ENCODE measurements around the gene TMEM14C. TPM values are rescaled to one million over a fixed set of nuclear protein-coding genes. Genes with fewer than 3 reads are reported as not detected.
A peak's percentile ranks its signal among the peaks of the same experiment; 100 is the strongest.

Gene TMEM14C
- polyA plus RNA-seq (106 and 124 TPM in 2 replicates), polyA minus RNA-seq (40.2 and 48.0 TPM in 2 replicates)

GRCh38 chr6:10722820-10723566, at the start of gene TMEM14C:
Gene TMEM14C, plus strand, starts transcription at chr6:10723070. Its CDS starts 1,544 bp downstream, at chr6:10724614.
- Histone ChIP-seq H3K36me3 (ENCODE audit: insufficient read depth, low read length) (no peaks in the 10 kb centered on the region), H3K27ac (ENCODE audit: low read length) (peak within 1 kb of the TSS; percentile 56), H3K9me3 (ENCODE audit: low read length) (no peaks in the 10 kb centered on the region), H3K4me2 (ENCODE audit: low read length) (peak within 1 kb of the TSS; percentile 61), H3K9me2 (ENCODE audit: insufficient read depth, low read length) (no peaks in the 10 kb centered on the region), H2AFZ (ENCODE audit: low read depth, low read length) (peak within 1 kb of the TSS; percentile 89), H3K79me2 (replicated peaks; ENCODE audit: insufficient read depth, low read length) (peaks cover 10% of the 10 kb centered on the region), H3K27me3 (ENCODE audit: insufficient read depth, low read depth, low read length) (no peaks in the 10 kb centered on the region), H4K20me1 (ENCODE audit: insufficient read depth) (no peaks in the 10 kb centered on the region), H3F3A (ENCODE audit: insufficient read depth, low read length, poor library complexity, severe bottlenecking) (no peaks in the 10 kb centered on the region), H3K4me3 (ENCODE audit: low read length) (peak within 1 kb of the TSS; percentile 82), H3K9ac (ENCODE audit: low read length) (peak within 1 kb of the TSS; percentile 75)
- no peak for TF ChIP-seq EP300 (conservative IDR thresholded peaks at IDR 0.05; ENCODE audit: poor library complexity, severe bottlenecking)
- TF ChIP-seq REST (IDR thresholded peaks at IDR 0.05; ENCODE audit: borderline replicate concordance), result peak; percentile 44
- no peak for TF ChIP-seq RAD21 (conservative IDR thresholded peaks at IDR 0.05)
- peak; percentile 75 for TF ChIP-seq MXI1 (conservative IDR thresholded peaks at IDR 0.05; ENCODE audit: poor library complexity, severe bottlenecking)
- TF ChIP-seq EZH2 (IDR thresholded peaks at IDR 0.05; ENCODE audit: borderline replicate concordance, insufficient read depth, low read length, poor library complexity, severe bottlenecking), result no peak
- TF ChIP-seq TAF1 (IDR thresholded peaks at IDR 0.05; ENCODE audit: low read depth), result peak; percentile 35
- TF ChIP-seq POLR2AphosphoS5 (IDR thresholded peaks at IDR 0.05), result peak; percentile 58
- TF ChIP-seq CTCF (IDR thresholded peaks at IDR 0.05; ENCODE audit: poor library complexity, severe bottlenecking), result no peak
- TF ChIP-seq SMC3 (conservative IDR thresholded peaks at IDR 0.05; ENCODE audit: poor library complexity), result peak; percentile 34

GRCh38 chr6:10676403-10676802, 46.5 kb upstream of the TMEM14C start:
- H3K9me2 ChIP-seq (ENCODE audit: insufficient read depth, low read length), result no peaks in the 10 kb centered on the region
- TF ChIP-seq POLR2AphosphoS5 (IDR thresholded peaks at IDR 0.05) (no peak), CTCF (IDR thresholded peaks at IDR 0.05; ENCODE audit: poor library complexity, severe bottlenecking) (no peak), EP300 (conservative IDR thresholded peaks at IDR 0.05; ENCODE audit: poor library complexity, severe bottlenecking) (no peak), MXI1 (conservative IDR thresholded peaks at IDR 0.05; ENCODE audit: poor library complexity, severe bottlenecking) (no peak), SMC3 (conservative IDR thresholded peaks at IDR 0.05; ENCODE audit: poor library complexity) (no peak), REST (IDR thresholded peaks at IDR 0.05; ENCODE audit: borderline replicate concordance) (no peak), EZH2 (IDR thresholded peaks at IDR 0.05; ENCODE audit: borderline replicate concordance, insufficient read depth, low read length, poor library complexity, severe bottlenecking) (no peak), TAF1 (IDR thresholded peaks at IDR 0.05; ENCODE audit: low read depth) (no peak), RAD21 (conservative IDR thresholded peaks at IDR 0.05) (no peak)
- H2AFZ ChIP-seq (ENCODE audit: low read depth, low read length), result no peak overlapping the region

More at GRCh38 chr6:10676403-10676802, 46.5 kb upstream of the TMEM14C start:
- no peak overlapping the region for H3K27ac ChIP-seq (ENCODE audit: low read length)
- H3K9me3 ChIP-seq (ENCODE audit: low read length), result no peaks in the 10 kb centered on the region
- H3K79me2 ChIP-seq (replicated peaks; ENCODE audit: insufficient read depth, low read length), result no peaks in the 10 kb centered on the region
- no peaks in the 10 kb centered on the region for H3K27me3 ChIP-seq (ENCODE audit: insufficient read depth, low read depth, low read length)
- H3F3A ChIP-seq (ENCODE audit: insufficient read depth, low read length, poor library complexity, severe bottlenecking), result no peaks in the 10 kb centered on the region
- H4K20me1 ChIP-seq (ENCODE audit: insufficient read depth), result no peaks in the 10 kb centered on the region
- no peak overlapping the region for H3K9ac ChIP-seq (ENCODE audit: low read length)
- H3K36me3 ChIP-seq (ENCODE audit: insufficient read depth, low read length), result no peaks in the 10 kb centered on the region
- H3K4me3 ChIP-seq (ENCODE audit: low read length), result no peak overlapping the region
- no peak overlapping the region for H3K4me2 ChIP-seq (ENCODE audit: low read length)

Data from neural cell (in vitro differentiated cells).